K562 (cell line): ENCODE results near the gene AFF2. TPM values are rescaled to one million over a fixed set of nuclear protein-coding genes. Genes with fewer than 3 reads are reported as not detected.

Source experiments
- ATAC-seq: fragments of 200-7000 bp; cut with Tn5 transposase; 3 replicates; pipeline ENCODE4 v1.9.1; 2020; ENCODE audit warnings: moderate library complexity
- BruUV-seq: library from RNA; stranded (reverse); fragments of 400-500 nt; replicated peaks from 2 replicates; lab custom pipeline; 2021; lab: Mats Ljungman, UMichigan
- CTCF ChIA-PET: fragments of 300-600 bp; formaldehyde crosslinking; extraction: SDS; loops from one replicate; lab custom pipeline; 2021; ENCODE audit warnings: low intra/inter-chr PET ratio; lab: Yijun Ruan, JAX
- POLR2A ChIA-PET: fragments of 300-600, 350-650 bp; sonication (Branson Sonifier 250); formaldehyde crosslinking; extraction: SDS; loops from one replicate; lab custom pipeline; 2021; ENCODE audit warnings: antibody characterized with exemption, inconsistent platforms; lab: Yijun Ruan, JAX
- DNase-seq, 4 experiments: peaks; one replicate each; pipeline versions ENCODE4 v3.0.0 to v3.0.0-alpha.2; 2011 to 2018; ENCODE audit warnings: low spot score in 3 of 4, mixed read lengths in 3 of 4; ENCODE audit errors: extremely low read depth in 1 of 4
- FAIRE-seq: peaks from 2 replicates; lab custom pipeline; 2011; peaks lifted over from hg19 to GRCh38; lab: Jason Lieb, UNC
- H2AFZ ChIP-seq: 2 replicates; pipeline ENCODE4 v1.6.0; 2011; ENCODE audit warnings: low read depth, low read length, control low read depth, inconsistent platforms
- H3K27ac ChIP-seq: fragments of 200-600 bp; 3 replicates; pipeline ENCODE4 v1.8.0; 2011; ENCODE audit warnings: low read depth, mild to moderate bottlenecking, control low read depth, inconsistent platforms, low read length, moderate library complexity, mixed read lengths; ENCODE audit errors: extremely low read depth
- H3K27me3 ChIP-seq, 2 experiments: fragments of 300-600 bp in 1 of 2; 2 replicates in 1 of 2; 3 replicates in 1 of 2; pipeline versions ENCODE4 v1.6.0 to v1.8.0; 2011; ENCODE audit warnings: inconsistent platforms in 2 of 2, low read length in 2 of 2, mild to moderate bottlenecking in 1 of 2, mixed read lengths in 1 of 2, moderate library complexity in 1 of 2; ENCODE audit not compliant: control insufficient read depth in 2 of 2, insufficient read depth in 2 of 2
- H3K36me3 ChIP-seq: fragments of 300-600 bp; 3 replicates; pipeline ENCODE4 v1.8.0; 2011; ENCODE audit warnings: mild to moderate bottlenecking, low read length, inconsistent platforms; ENCODE audit not compliant: control insufficient read depth, insufficient read depth
- H3K4me1 ChIP-seq, 2 experiments: fragments of 200-600 bp in 1 of 2; replicated peaks in 1 of 2; 2 replicates in 1 of 2; 3 replicates in 1 of 2; pipeline versions ENCODE4 v1.5.1 to v1.8.0; 2011; ENCODE audit warnings: inconsistent platforms in 2 of 2, low read length in 2 of 2, mild to moderate bottlenecking in 1 of 2, mixed read lengths in 1 of 2, moderate library complexity in 1 of 2; ENCODE audit not compliant: control insufficient read depth in 2 of 2, insufficient read depth in 2 of 2
- H3K4me2 ChIP-seq: 2 replicates; pipeline ENCODE4 v1.6.1; 2011; ENCODE audit warnings: low read length, control low read depth, inconsistent platforms, mixed read lengths; ENCODE audit not compliant: insufficient read depth
- H3K4me3 ChIP-seq: fragments of 200-600 bp; sonication (generic), shearing (Covaris generic); 2 replicates; pipeline ENCODE4 v1.5.1; 2016; ENCODE audit warnings: control low read depth, inconsistent platforms
- H3K79me2 ChIP-seq: fragments of 200-600 bp; 3 replicates; pipeline ENCODE4 v1.8.0; 2011; ENCODE audit warnings: low read length, inconsistent platforms; ENCODE audit not compliant: control insufficient read depth, insufficient read depth
- H3K9ac ChIP-seq, 2 experiments: 2 replicates each; pipeline versions ENCODE4 v1.6.0 to v1.6.1; 2011; ENCODE audit warnings: low read depth in 2 of 2, low read length in 2 of 2, control low read depth in 1 of 2, inconsistent platforms in 1 of 2, mild to moderate bottlenecking in 1 of 2, mixed read lengths in 1 of 2; ENCODE audit not compliant: insufficient read depth in 1 of 2
- H3K9me1 ChIP-seq: one replicate; pipeline ENCODE4 v1.6.0; 2011; ENCODE audit warnings: inconsistent platforms, mild to moderate bottlenecking, low read length, moderate library complexity; ENCODE audit not compliant: control insufficient read depth, insufficient read depth
- H3K9me3 ChIP-seq: replicated peaks from 2 replicates; pipeline ENCODE4 v1.5.1; 2011; ENCODE audit warnings: low read depth, low read length, inconsistent platforms; ENCODE audit not compliant: control insufficient read depth, insufficient read depth
- H4K20me1 ChIP-seq: replicated peaks from 2 replicates; pipeline ENCODE4 v1.6.1; 2011; ENCODE audit warnings: low read length, inconsistent platforms, mixed read lengths; ENCODE audit not compliant: control insufficient read depth, insufficient read depth
- HDAC2 ChIP-seq: fragments of 450-650 bp; IDR thresholded peaks from 2 replicates; pipeline ENCODE4 v1.6.1; 2016; ENCODE audit warnings: mild to moderate bottlenecking
- KAT8 ChIP-seq: fragments of 450-650 bp; IDR thresholded peaks from 2 replicates; pipeline ENCODE4 v1.6.1; 2016; ENCODE audit warnings: low read depth, mild to moderate bottlenecking
- RERE ChIP-seq: sonication (generic); formaldehyde crosslinking; IDR thresholded peaks from 2 replicates; pipeline ENCODE4 v1.8.0; 2023; ENCODE audit warnings: missing genetic modification reagents, mild to moderate bottlenecking, borderline replicate concordance
- ZBTB33 ChIP-seq: sonication (generic); formaldehyde crosslinking; IDR thresholded peaks from 2 replicates; pipeline ENCODE4 v1.8.1; 2023; ENCODE audit warnings: mild to moderate bottlenecking, missing genetic modification reagents
- ZNF586 ChIP-seq: fragments of 450-650 bp; formaldehyde crosslinking; conservative IDR thresholded peaks from 2 replicates; pipeline ENCODE4 v1.4.0; 2020; ENCODE audit warnings: mild to moderate bottlenecking, moderate library complexity
- WGBS: fragments of 100-300 bp; shearing (Covaris generic); methylation state at CpG from one replicate; pipeline ENCODE4 v1.1.6; 2016; ENCODE audit warnings: low coverage, mixed read lengths; ENCODE audit not compliant: insufficient coverage; ENCODE audit errors: missing lambda C conversion rate; 5-methylcytosine and 5-hydroxymethylcytosine counted together
- in situ Hi-C: fragments of 300-500 bp; cut with MboI; formaldehyde crosslinking; loops from 4 replicates; pipeline ENCODE4 v1.15.0; 2018; ENCODE audit warnings: inconsistent platforms, mixed read lengths
- intact Hi-C: fragments of 100-400 bp; cut with micrococcal nuclease; formaldehyde crosslinking; loops from 2 replicates; pipeline ENCODE4 v1.14.2; 2022
- polyA plus RNA-seq, 8 experiments: library from polyadenylated mRNA; depleted of rRNA in 4 of 8; stranded (reverse) in 5 of 8; unstranded in 3 of 8; fragments of >200 nt; fragmentation: Nextera tagmentation in 2 of 8; fragmentation: Illumina TruSeq in 1 of 8; extraction: Ambion mirVana in 2 of 8; extraction: Trizol in 1 of 8; gene quantifications; 2 replicates each; pipeline versions ENCODE4 v1.2.1 to v1.2.3, GENCODE V29; 2011 to 2014; ENCODE audit warnings: inconsistent platforms in 1 of 8, missing spikeins in 1 of 8
- total RNA-seq, 7 experiments: library from RNA; depleted of rRNA in 6 of 7; stranded (reverse); fragments of >200 nt in 6 of 7; fragmentation: Illumina TruSeq in 2 of 7; extraction: Trizol in 2 of 7; gene quantifications; 2 replicates each; pipeline versions ENCODE4 v1.2.1 to v1.2.3, GENCODE V29; 2011 to 2021; ENCODE audit warnings: low replicate concordance in 1 of 7

AFF2 gene
- total and polyA plus RNA-seq, 9 of the 15 experiments (the other 6 are each of a cell fraction or from before 2014, with no cell fraction given), result 0.01 to 0.20 (median 0.07) TPM

DNA sequence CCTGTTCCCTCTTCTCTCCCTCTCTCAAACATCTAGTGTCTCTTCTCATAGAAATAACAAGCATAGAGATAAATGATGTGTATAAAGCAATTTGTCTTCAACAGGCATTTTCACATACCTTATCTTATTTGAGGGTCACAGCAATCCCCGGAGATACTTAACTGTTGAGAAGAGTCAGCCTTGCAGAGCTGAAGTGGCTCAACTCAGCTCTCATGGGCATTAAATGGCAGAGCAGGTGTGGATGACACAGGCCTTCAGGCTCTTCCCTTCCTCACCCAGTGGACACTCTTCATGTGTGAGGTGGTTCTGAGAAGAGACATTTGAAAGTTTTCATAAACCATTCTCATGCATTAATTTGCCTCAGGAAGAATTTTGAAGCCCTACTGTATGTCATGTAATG lies 134.2 kb downstream of the AFF2 start:
- Histone ChIP-seq H3K79me2 (no peaks in the 10 kb centered on the region), H3K9me3 (no peaks in the 10 kb centered on the region)
- no peak for DNase-seq
- in situ Hi-C loops, result no loop called here
- intact Hi-C loops, result no loop called here
- CTCF ChIA-PET, result no interaction called here
- TF ChIP-seq ZNF586 (CRISPR knock-in tag) (no peak), KAT8 (no peak), RERE (CRISPR knock-in tag) (no peak), ZBTB33 (CRISPR knock-in tag) (no peak), HDAC2 (no peak)
- TF ChIP-seq, all 486 proteins: peak for 0
- no peak overlapping the region for H3K9ac ChIP-seq
- 0% methylated on average over 1 of the region's 1 CpG for WGBS
- no peak overlapping the region for H3K4me2 ChIP-seq
- H3K4me3 ChIP-seq, result no peak overlapping the region
- H3K9me1 ChIP-seq, result no peaks in the 10 kb centered on the region
- no peaks in the 10 kb centered on the region for H3K36me3 ChIP-seq
- H3K4me1 ChIP-seq, result no peaks in the 10 kb centered on the region
- BruUV-seq, result no TSS peak
- no peaks in the 10 kb centered on the region for H4K20me1 ChIP-seq
- FAIRE-seq, result no peak
- H3K27ac ChIP-seq, result no peak overlapping the region
- ATAC-seq, result no peak
- H2AFZ ChIP-seq, result no peak overlapping the region
- H3K27me3 ChIP-seq, result no peaks in the 10 kb centered on the region
- POLR2A ChIA-PET, result interaction anchor here (0.7 kb wide), 1 partner anchor 21 kb away, joined by 3 read pairs; no protein-coding TSS in a partner anchor
